Measurements from ENCODE around the gene RIPOR2. TPM values are rescaled to one million over a fixed set of nuclear protein-coding genes. Genes with fewer than 3 reads are reported as not detected.

Gene RIPOR2
- total RNA-seq, 1 donor from 2014 or later = 1.6 TPM

GRCh38 chr6:24910331-24910960 is 25.3 kb downstream of the RIPOR2 start:
- DNase-seq (ENCODE audit: low read depth) = no peak
- H3K4me3 ChIP-seq (ENCODE audit: low read depth, low read length) = peak overlapping the region; percentile 53
- TF ChIP-seq CTCF (conservative IDR thresholded peaks at IDR 0.05; ENCODE audit: low read depth, low read length) = no peak

- DNase-seq (ENCODE audit: low read depth) = no peak
- no peak overlapping the region for H3K4me3 ChIP-seq (ENCODE audit: low read depth, low read length)
- no peak for TF ChIP-seq CTCF (conservative IDR thresholded peaks at IDR 0.05; ENCODE audit: low read depth, low read length)
Measured at GRCh38 chr6:24909241-24910216, 26.2 kb downstream of the RIPOR2 start.

DNA sequence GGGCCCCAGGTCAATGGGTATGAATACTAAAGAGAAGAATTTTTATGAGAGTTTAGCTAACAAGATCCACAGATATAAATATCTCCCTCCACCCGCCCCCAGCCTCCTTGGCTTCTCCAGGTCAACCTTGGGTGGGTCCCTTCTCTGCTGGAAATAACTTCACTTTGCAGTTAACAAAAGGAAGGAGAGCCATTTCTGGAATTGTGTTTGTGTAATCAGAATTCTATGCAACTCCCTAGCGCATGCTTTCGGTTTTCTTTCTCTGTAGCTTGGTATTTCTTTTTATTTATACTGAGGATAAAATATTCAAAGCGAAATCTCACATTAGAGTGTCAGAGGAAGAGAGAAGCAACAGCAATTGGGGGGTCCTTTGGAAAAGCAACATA is 27.1 kb downstream of the RIPOR2 start:
- H3K4me3 ChIP-seq (ENCODE audit: low read depth, low read length) = no peak overlapping the region
- no peak for DNase-seq (ENCODE audit: low read depth)
- no peak for TF ChIP-seq CTCF (conservative IDR thresholded peaks at IDR 0.05; ENCODE audit: low read depth, low read length)

GRCh38 chr6:24907919-24908649 is 27.7 kb downstream of the RIPOR2 start:
- no peak for TF ChIP-seq CTCF (conservative IDR thresholded peaks at IDR 0.05; ENCODE audit: low read depth, low read length)
- no peak overlapping the region for H3K4me3 ChIP-seq (ENCODE audit: low read depth, low read length)

GRCh38 chr6:24906314-24906713 is 29.4 kb downstream of the RIPOR2 start:
- no peak overlapping the region for H3K4me3 ChIP-seq (ENCODE audit: low read depth, low read length)
- no peak for TF ChIP-seq CTCF (conservative IDR thresholded peaks at IDR 0.05; ENCODE audit: low read depth, low read length)
- no peak for DNase-seq (ENCODE audit: low read depth)

More at GRCh38 chr6:24907919-24908649, 27.7 kb downstream of the RIPOR2 start:
- no peak for DNase-seq (ENCODE audit: low read depth)

- no peak for TF ChIP-seq CTCF (conservative IDR thresholded peaks at IDR 0.05; ENCODE audit: low read depth, low read length)
- no peak for DNase-seq (ENCODE audit: low read depth)
- H3K4me3 ChIP-seq (ENCODE audit: low read depth, low read length) = no peak overlapping the region
Measured at GRCh38 chr6:24905483-24905882, 30.3 kb downstream of the RIPOR2 start.

All from epithelial cell of proximal tubule (primary cell).